Activated CD8-positive, alpha-beta T cell treated with anti-CD3 and anti-CD28 coated beads, Interleukin-2, amount 10 ng/mL, durations not matched to agents 7 days and 5 days (primary cell): Measurements from ENCODE around the gene OLFML3. TPM values are rescaled to one million over a fixed set of nuclear protein-coding genes. Genes with fewer than 3 reads are reported as not detected.

ENCODE experiments used
- ATAC-seq: fragments of 150-1000 bp; cut with Tn5 transposase; one replicate; pipeline ENCODE4 v1.10.0; 2021; ENCODE audit warnings: moderate library complexity
- CTCF ChIA-PET: fragments of 350-600 bp; sonication (Branson Sonifier 250); formaldehyde crosslinking; loops from one replicate; lab custom pipeline; 2021; ENCODE audit warnings: antibody characterized with exemption; lab: Charles Lee
- POLR2A ChIA-PET: fragments of 350-600 bp; sonication (Branson Sonifier 250); formaldehyde crosslinking; loops from one replicate; lab custom pipeline; 2021; ENCODE audit warnings: antibody characterized with exemption; lab: Charles Lee
- DNase-seq: peaks from one replicate; pipeline ENCODE4 v3.0.0-alpha.2; 2020
- H3K27ac Mint-ChIP-seq: one replicate; pipeline ENCODE4 v1.8.0; 2021; ENCODE audit warnings: mild to moderate bottlenecking, mixed read lengths
- H3K27me3 Mint-ChIP-seq: one replicate; pipeline ENCODE4 v1.8.0; 2021; ENCODE audit warnings: low read depth, mixed read lengths
- H3K36me3 Mint-ChIP-seq: one replicate; pipeline ENCODE4 v1.8.0; 2021; ENCODE audit warnings: low read depth, mixed read lengths
- H3K4me1 Mint-ChIP-seq: one replicate; pipeline ENCODE4 v1.8.0; 2021; ENCODE audit warnings: low read depth, mixed read lengths
- H3K4me3 Mint-ChIP-seq: one replicate; pipeline ENCODE4 v1.8.0; 2021; ENCODE audit warnings: mild to moderate bottlenecking, mixed read lengths
- H3K9me3 Mint-ChIP-seq: one replicate; pipeline ENCODE4 v1.8.0; 2022; ENCODE audit warnings: mixed read lengths; ENCODE audit not compliant: insufficient read depth
- total RNA-seq, 2 experiments: library from RNA; stranded (reverse); gene quantifications; one replicate each; pipeline ENCODE4 v1.2.3, GENCODE V29; 2021

OLFML3 gene
- total RNA-seq, 2 experiments from 2014 or later = 0.42 to 0.78 TPM

DNA sequence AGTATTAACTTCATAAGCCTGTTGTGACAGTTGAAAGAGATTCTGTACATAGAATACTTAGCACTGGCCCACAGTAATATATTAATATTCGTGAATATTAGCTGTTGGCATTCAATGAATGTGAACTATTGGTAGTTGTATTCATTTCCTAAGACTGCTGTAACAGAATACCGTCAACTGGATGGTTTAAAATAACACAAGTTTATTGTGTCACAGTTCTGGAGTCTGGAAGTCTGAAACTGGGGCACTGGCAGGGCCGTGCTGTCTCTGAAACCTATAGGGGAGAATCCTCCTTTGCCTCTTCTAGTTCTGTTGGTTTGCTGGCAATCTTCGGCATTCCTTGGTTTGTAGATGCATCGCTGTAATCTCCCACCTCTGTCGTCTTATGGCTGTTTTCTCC, 47.5 kb downstream of the OLFML3 start:
- Mint-ChIP-seq H3K4me3 (no peak overlapping the region), H3K27me3 (no peaks in the 10 kb centered on the region), H3K27ac (no peak overlapping the region), H3K9me3 (no peaks in the 10 kb centered on the region), H3K36me3 (no peaks in the 10 kb centered on the region), H3K4me1 (no peaks in the 10 kb centered on the region)
- ATAC-seq (no peak), DNase-seq (no peak)
- CTCF ChIA-PET = no interaction called here
- POLR2A ChIA-PET = no interaction called here

Other genes with a start within 250 kb of the OLFML3 start
- gene PHTF1, start 220.0 kb upstream of the OLFML3 start, total RNA-seq = 10 to 100 TPM; 24.8 to 25.2 TPM
- 10 to 100 TPM; 27.3 to 29.9 TPM for gene RSBN1, start 167.0 kb upstream of the OLFML3 start, total RNA-seq
- gene PTPN22, start 107.8 kb upstream of the OLFML3 start, total RNA-seq = 10 to 100 TPM; 74.8 to 78.9 TPM
- gene BCL2L15, start 91.9 kb upstream of the OLFML3 start, total RNA-seq = 1 to 10 TPM; 1.0 to 1.1 TPM
- gene AP4B1, start 74.7 kb upstream of the OLFML3 start, total RNA-seq = 10 to 100 TPM; 42.9 to 44.9 TPM
- gene DCLRE1B, start 74.1 kb upstream of the OLFML3 start, total RNA-seq = 10 to 100 TPM; 19.6 to 19.7 TPM
- gene HIPK1, start 50.1 kb upstream of the OLFML3 start, total RNA-seq = 10 to 100 TPM; 89.3 to 92.7 TPM
- gene SYT6, start 174.4 kb downstream of the OLFML3 start, total RNA-seq = not detected